Ascending aorta (tissue), 2 donors: ENCODE data around the gene ST6GAL2. TPM values are rescaled to one million over a fixed set of nuclear protein-coding genes. Genes with fewer than 3 reads are reported as not detected.

Source experiments
- DNase-seq, 2 donors: peaks; one replicate each; pipeline ENCODE4 v3.0.0-alpha.2; 2019; ENCODE audit warnings: low spot score in 2 of 2
- H3K27ac ChIP-seq, 2 donors: fragments of 200-600 bp; sonication (generic); one replicate each; pipeline ENCODE4 v1.5.1; 2016 to 2017; ENCODE audit warnings: mild to moderate bottlenecking in 1 of 2
- H3K27me3 ChIP-seq: fragments of 200-600 bp; sonication (generic); one replicate; pipeline ENCODE4 v1.5.1; 2017
- H3K36me3 ChIP-seq, 2 donors: fragments of 200-600 bp; sonication (generic); one replicate each; pipeline ENCODE4 v1.5.1; 2016
- H3K4me1 ChIP-seq, 2 donors: fragments of 200-600 bp; sonication (generic); one replicate each; pipeline ENCODE4 v1.5.1; 2016 to 2017; ENCODE audit warnings: mild to moderate bottlenecking in 1 of 2
- H3K4me3 ChIP-seq, 2 donors: fragments of 200-600 bp; sonication (generic); one replicate each; pipeline ENCODE4 v1.5.1; 2016 to 2017; ENCODE audit warnings: mild to moderate bottlenecking in 1 of 2
- H3K9me3 ChIP-seq, 2 donors: fragments of 200-600 bp; sonication (generic); one replicate each; pipeline ENCODE4 v1.5.1; 2016
- CTCF ChIP-seq, 3 experiments: fragments of 200-600 bp in 2 of 3; fragments of 450-650 bp in 1 of 3; sonication (generic) in 2 of 3; IDR thresholded peaks; one replicate each; pipeline ENCODE4 v1.5.1; 2016 to 2019; ENCODE audit warnings: antibody characterized with exemption in 3 of 3, mild to moderate bottlenecking in 1 of 3, moderate library complexity in 1 of 3
- intact Hi-C: fragments of 100-400 bp; cut with DNase I; formaldehyde crosslinking; loops from one replicate; pipeline ENCODE4 v1.15.1; 2023
- total RNA-seq: library from RNA; depleted of rRNA; stranded (reverse); fragments of >200 nt; gene quantifications from one replicate; pipeline ENCODE4 v1.1.0, GENCODE V29; 2016

Gene ST6GAL2
- total RNA-seq, 1 donor from 2014 or later, result 55.5 TPM

- Histone ChIP-seq H3K36me3 (no peaks in the 10 kb centered on the region), H3K4me1 (no peaks in the 10 kb centered on the region), H3K9me3 (no peaks in the 10 kb centered on the region), H3K27me3 (no peaks in the 10 kb centered on the region), H3K27ac (no peak overlapping the region), H3K4me3 (no peak overlapping the region)
- TF ChIP-seq CTCF (IDR thresholded peaks at IDR 0.05), result no peak
- intact Hi-C loops, result no loop called here
- DNase-seq, result no peak
Measured at GRCh38 chr2:106770986-106771385, 115.0 kb downstream of the ST6GAL2 start.

- no peak overlapping the region for H3K27ac ChIP-seq
- no peak for DNase-seq
- no peak for TF ChIP-seq CTCF (IDR thresholded peaks at IDR 0.05)
- intact Hi-C loops, result no loop called here
- H3K9me3 ChIP-seq, result no peaks in the 10 kb centered on the region
- H3K36me3 ChIP-seq, result no peaks in the 10 kb centered on the region
- no peaks in the 10 kb centered on the region for H3K4me1 ChIP-seq
- H3K4me3 ChIP-seq, result no peak overlapping the region
- no peaks in the 10 kb centered on the region for H3K27me3 ChIP-seq
Measured at GRCh38 chr2:106764614-106765013, 121.4 kb downstream of the ST6GAL2 start.

DNA sequence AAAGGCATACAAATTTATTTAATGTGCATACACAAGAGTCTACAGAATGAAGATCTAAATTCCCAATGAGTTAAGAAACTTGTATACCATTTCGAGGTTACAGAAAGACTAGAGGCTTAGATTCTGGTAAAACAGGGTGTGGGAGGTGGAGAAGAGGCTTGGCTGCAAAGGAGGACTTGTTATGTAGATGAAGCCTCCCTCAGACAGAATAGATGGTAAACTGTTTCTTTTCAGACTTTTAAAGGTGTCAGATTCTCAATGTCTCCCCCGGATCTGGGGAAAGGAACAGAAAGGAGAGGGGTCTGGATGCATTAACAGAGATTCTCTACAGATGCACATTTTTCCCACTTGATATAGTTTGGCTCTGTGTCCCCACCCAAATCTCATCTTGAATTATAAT lies 126.0 kb downstream of the ST6GAL2 start:
- H3K27me3 ChIP-seq, result no peaks in the 10 kb centered on the region
- no peaks in the 10 kb centered on the region for H3K4me1 ChIP-seq
- no peaks in the 10 kb centered on the region for H3K36me3 ChIP-seq
- H3K4me3 ChIP-seq, result no peak overlapping the region
- H3K9me3 ChIP-seq, result no peaks in the 10 kb centered on the region
- intact Hi-C loops, result no loop called here
- no peak overlapping the region for H3K27ac ChIP-seq
- no peak for TF ChIP-seq CTCF (IDR thresholded peaks at IDR 0.05)
- DNase-seq, result no peak

GRCh38 chr2:106758901-106759497 lies 127.0 kb downstream of the ST6GAL2 start:
- DNase-seq, result no peak
- intact Hi-C loops, result no loop called here
- no peaks in the 10 kb centered on the region for H3K27me3 ChIP-seq
- no peaks in the 10 kb centered on the region for H3K36me3 ChIP-seq
- H3K4me1 ChIP-seq, result no peaks in the 10 kb centered on the region
- no peaks in the 10 kb centered on the region for H3K9me3 ChIP-seq
- no peak overlapping the region for H3K4me3 ChIP-seq
- no peak for TF ChIP-seq CTCF (IDR thresholded peaks at IDR 0.05)
- H3K27ac ChIP-seq, result peak overlapping the region; percentile 20 to 22
